GM15510 (cell line): ENCODE measurements around the gene SPATA19.

Experiments
- POLR2A ChIP-seq: IDR thresholded peaks from 3 replicates; pipeline ENCODE4 v1.6.1; 2011; ENCODE audit warnings: borderline replicate concordance; ENCODE audit not compliant: insufficient read length; ENCODE audit errors: extremely low read depth

The SPATA19 gene

GRCh38 chr11:133841279-133842043 is 3.9 kb downstream of the SPATA19 start:
- TF ChIP-seq POLR2A = no peak

GRCh38 chr11:133840479-133840941 is 4.8 kb downstream of the SPATA19 start:
- no peak for TF ChIP-seq POLR2A

- TF ChIP-seq POLR2A = no peak
These were observed 9.4 kb downstream of the SPATA19 start for GRCh38 chr11:133835593-133836548.

GRCh38 chr11:133834682-133835592 is 10.4 kb downstream of the SPATA19 start:
- no peak for TF ChIP-seq POLR2A

- TF ChIP-seq POLR2A = no peak
These were observed 11.2 kb downstream of the SPATA19 start for GRCh38 chr11:133833898-133834681.

- no peak for TF ChIP-seq POLR2A
These were observed 12.1 kb downstream of the SPATA19 start for GRCh38 chr11:133832991-133833897.

- no peak for TF ChIP-seq POLR2A
These were observed 13.0 kb downstream of the SPATA19 start for GRCh38 chr11:133832096-133832990.

GRCh38 chr11:133830931-133831907 is 14.1 kb downstream of the SPATA19 start:
- TF ChIP-seq POLR2A = no peak

GRCh38 chr11:133829566-133829965 is 15.7 kb downstream of the SPATA19 start:
- no peak for TF ChIP-seq POLR2A

GRCh38 chr11:133828871-133829270 is 16.4 kb downstream of the SPATA19 start:
- TF ChIP-seq POLR2A = no peak

GRCh38 chr11:133827556-133827955 is 17.8 kb downstream of the SPATA19 start:
- TF ChIP-seq POLR2A = no peak
